H1 (cell line): ENCODE results near the gene MMD. TPM values are rescaled to one million over a fixed set of nuclear protein-coding genes. Genes with fewer than 3 reads are reported as not detected.

ENCODE experiments used
- CTCF ChIA-PET: fragments of 300-600 bp; sonication (Branson Sonifier 250); formaldehyde crosslinking; loops from one replicate; lab custom pipeline; 2021; ENCODE audit not compliant: partially characterized antibody; lab: Charles Lee
- POLR2A ChIA-PET: fragments of 300-600 bp; sonication (Branson Sonifier 250); formaldehyde crosslinking; loops from one replicate; lab custom pipeline; 2021; ENCODE audit warnings: inconsistent platforms; ENCODE audit not compliant: partially characterized antibody; lab: Charles Lee
- DNase-seq, 2 experiments: peaks; one replicate each; pipeline versions ENCODE4 v3.0.0 to v3.0.0-alpha.2; 2010 to 2022; ENCODE audit warnings: low spot score in 2 of 2, low read depth in 1 of 2, mixed read lengths in 1 of 2
- FAIRE-seq: peaks from 2 replicates; lab custom pipeline; 2011; peaks lifted over from hg19 to GRCh38; lab: Jason Lieb, UNC
- H2AFZ ChIP-seq: 2 replicates; pipeline ENCODE4 v1.8.1; 2012; ENCODE audit warnings: low read length, inconsistent platforms
- H2AK5ac ChIP-seq: 2 replicates; pipeline ENCODE4 v1.6.1; 2013; ENCODE audit warnings: low read depth, low read length
- H2BK120ac ChIP-seq: replicated peaks from 2 replicates; pipeline ENCODE3; 2013; ENCODE audit warnings: low read depth, low read length, inconsistent platforms
- H2BK12ac ChIP-seq: 2 replicates; pipeline ENCODE4 v1.6.1; 2013; ENCODE audit warnings: low read depth, low read length
- H2BK15ac ChIP-seq: 2 replicates; pipeline ENCODE4 v1.6.1; 2013; ENCODE audit warnings: low read length
- H2BK20ac ChIP-seq: 2 replicates; pipeline ENCODE4 v1.6.1; 2013; ENCODE audit warnings: low read length
- H2BK5ac ChIP-seq: 2 replicates; pipeline ENCODE4 v1.6.1; 2013; ENCODE audit warnings: low read depth, low read length
- H3K14ac ChIP-seq: 2 replicates; pipeline ENCODE4 v1.6.1; 2013; ENCODE audit warnings: inconsistent platforms; ENCODE audit not compliant: insufficient read length
- H3K18ac ChIP-seq: 2 replicates; pipeline ENCODE4 v1.6.1; 2013; ENCODE audit warnings: low read length; ENCODE audit errors: extremely low read depth
- H3K23ac ChIP-seq: 2 replicates; pipeline ENCODE4 v1.6.1; 2013; ENCODE audit warnings: inconsistent platforms; ENCODE audit not compliant: insufficient read length
- H3K23me2 ChIP-seq: 2 replicates; pipeline ENCODE4 v1.6.1; 2013; ENCODE audit warnings: low read depth, low read length
- H3K27ac ChIP-seq: 2 replicates; pipeline ENCODE4 v1.6.1; 2011; ENCODE audit warnings: low read depth, low read length, inconsistent platforms
- H3K27me3 ChIP-seq, 4 experiments: replicated peaks in 1 of 4; 1 replicate in 1 of 4; 2 replicates in 3 of 4; pipeline versions ENCODE4 v1.6.1 to v1.8.1; 2011 to 2013; ENCODE audit warnings: low read length in 3 of 4, mild to moderate bottlenecking in 3 of 4, inconsistent platforms in 2 of 4, mixed read lengths in 2 of 4, moderate library complexity in 1 of 4; ENCODE audit not compliant: control insufficient read depth in 3 of 4, insufficient read depth in 3 of 4; ENCODE audit errors: extremely low read depth in 1 of 4
- H3K36me3 ChIP-seq, 4 experiments: 2 replicates each; pipeline versions ENCODE4 v1.6.1 to v1.8.1; 2011 to 2013; ENCODE audit warnings: mild to moderate bottlenecking in 4 of 4, low read length in 3 of 4, moderate library complexity in 2 of 4, control low read depth in 1 of 4, inconsistent platforms in 1 of 4; ENCODE audit not compliant: insufficient read depth in 4 of 4, control insufficient read depth in 2 of 4
- H3K4ac ChIP-seq: replicated peaks from 2 replicates; pipeline ENCODE3; 2013; ENCODE audit warnings: low read length, low read depth, mixed read lengths, inconsistent platforms; ENCODE audit not compliant: insufficient read length
- H3K4me1 ChIP-seq, 4 experiments: replicated peaks in 1 of 4; 1 replicate in 1 of 4; 2 replicates in 3 of 4; pipeline versions ENCODE4 v1.6.1 to v1.8.1; 2011 to 2013; ENCODE audit warnings: low read length in 3 of 4, inconsistent platforms in 2 of 4, mixed read lengths in 1 of 4; ENCODE audit not compliant: insufficient read depth in 4 of 4, control insufficient read depth in 3 of 4
- H3K4me2 ChIP-seq, 2 experiments: 2 replicates each; pipeline versions ENCODE4 v1.6.1 to v1.8.1; 2011 to 2013; ENCODE audit warnings: low read depth in 2 of 2, low read length in 2 of 2, control low read depth in 1 of 2, inconsistent platforms in 1 of 2, mild to moderate bottlenecking in 1 of 2; ENCODE audit not compliant: insufficient read depth in 1 of 2
- H3K4me3 ChIP-seq, 4 experiments: fragments of 200-600, 300-600 bp in 1 of 4; sonication (generic), shearing (Covaris generic), sonication (Bioruptor Twin) in 1 of 4; 2 replicates each; pipeline versions ENCODE4 v1.5.1 to v1.8.1; 2011 to 2016; ENCODE audit warnings: low read length in 4 of 4, low read depth in 3 of 4, control low read depth in 2 of 4, inconsistent platforms in 2 of 4, mild to moderate bottlenecking in 2 of 4, mixed read lengths in 1 of 4, moderate library complexity in 1 of 4; ENCODE audit not compliant: insufficient read depth in 2 of 4; ENCODE audit errors: extremely low read depth in 1 of 4
- H3K56ac ChIP-seq: replicated peaks from 2 replicates; pipeline ENCODE3; 2013; ENCODE audit warnings: low read depth, mild to moderate bottlenecking, mixed read lengths, low read length, inconsistent platforms; ENCODE audit not compliant: insufficient read length
- H3K79me1 ChIP-seq: 2 replicates; pipeline ENCODE4 v1.6.1; 2013; ENCODE audit warnings: low read depth, low read length, control low read depth
- H3K79me2 ChIP-seq, 2 experiments: 2 replicates each; pipeline versions ENCODE4 v1.6.1 to v1.8.1; 2012 to 2013; ENCODE audit warnings: low read length in 2 of 2, mild to moderate bottlenecking in 2 of 2, inconsistent platforms in 1 of 2; ENCODE audit not compliant: insufficient read depth in 2 of 2, control insufficient read depth in 1 of 2
- H3K9ac ChIP-seq, 4 experiments: replicated peaks in 1 of 4; 1 replicate in 1 of 4; 2 replicates in 3 of 4; pipeline versions ENCODE4 v1.6.1 to v1.8.1; 2011 to 2013; ENCODE audit warnings: low read depth in 3 of 4, low read length in 3 of 4, control low read depth in 2 of 4, mild to moderate bottlenecking in 2 of 4, moderate library complexity in 2 of 4, inconsistent platforms in 1 of 4; ENCODE audit errors: extremely low read depth in 1 of 4
- H3K9me3 ChIP-seq, 2 experiments: 2 replicates each; pipeline versions ENCODE4 v1.6.1 to v1.8.1; 2012 to 2013; ENCODE audit warnings: mild to moderate bottlenecking in 2 of 2, moderate library complexity in 2 of 2, control low read depth in 1 of 2, inconsistent platforms in 1 of 2, low read depth in 1 of 2, low read length in 1 of 2, mixed read lengths in 1 of 2; ENCODE audit not compliant: insufficient read depth in 2 of 2
- H4K20me1 ChIP-seq, 2 experiments: replicated peaks in 1 of 2; 2 replicates each; pipeline versions ENCODE3 to v1.8.1; 2011 to 2013; ENCODE audit warnings: inconsistent platforms in 2 of 2, low read length in 2 of 2, mild to moderate bottlenecking in 1 of 2; ENCODE audit not compliant: insufficient read depth in 2 of 2, control insufficient read depth in 1 of 2
- H4K5ac ChIP-seq: 2 replicates; pipeline ENCODE4 v1.6.1; 2013; ENCODE audit warnings: low read length, low read depth, mixed read lengths, inconsistent platforms; ENCODE audit not compliant: insufficient read length
- H4K8ac ChIP-seq: 2 replicates; pipeline ENCODE4 v1.8.0; 2013; ENCODE audit warnings: mild to moderate bottlenecking, moderate library complexity, low read length, inconsistent platforms; ENCODE audit not compliant: insufficient read depth; ENCODE audit errors: extremely low read depth
- H4K91ac ChIP-seq: replicated peaks from 2 replicates; pipeline ENCODE3; 2013; ENCODE audit warnings: low read length, mixed read lengths, inconsistent platforms; ENCODE audit not compliant: insufficient read length
- BACH1 ChIP-seq: IDR thresholded peaks from 2 replicates; pipeline ENCODE4 v1.6.1; 2012; ENCODE audit warnings: low read length, improper control_type of control experiment
- EGR1 ChIP-seq: IDR thresholded peaks from 2 replicates; pipeline ENCODE4 v1.6.1; 2011; ENCODE audit warnings: low read depth, low read length, borderline replicate concordance
- EZH2 ChIP-seq: fragments of 200-600 bp; sonication (generic); IDR thresholded peaks from 2 replicates; pipeline ENCODE4 v1.7.1; 2012; ENCODE audit warnings: low read depth, mild to moderate bottlenecking, moderate library complexity, low read length, inconsistent platforms; ENCODE audit not compliant: severe bottlenecking
- FOSL1 ChIP-seq: IDR thresholded peaks from 2 replicates; pipeline ENCODE4 v1.6.1; 2011; ENCODE audit warnings: mild to moderate bottlenecking, low read depth, low read length, moderate library complexity; ENCODE audit not compliant: insufficient read depth
- GTF2F1 ChIP-seq: IDR thresholded peaks from 2 replicates; pipeline ENCODE4 v1.6.1; 2012; ENCODE audit warnings: low read depth, low read length, improper control_type of control experiment, borderline replicate concordance
- KDM1A ChIP-seq: fragments of 200-600, 300-600 bp; sonication (generic); IDR thresholded peaks from 2 replicates; pipeline ENCODE4 v1.7.1; 2016; ENCODE audit warnings: mild to moderate bottlenecking, low read length, borderline replicate concordance
- PHF8 ChIP-seq: fragments of 200-600 bp; sonication (generic); conservative IDR thresholded peaks from 2 replicates; pipeline ENCODE4 v1.7.1; 2012; ENCODE audit warnings: low read depth, mild to moderate bottlenecking, inconsistent platforms, low read length, moderate library complexity
- POLR2A ChIP-seq, 2 experiments: IDR thresholded peaks; 1 replicate in 1 of 2; 2 replicates in 1 of 2; pipeline ENCODE4 v1.6.1; 2011; ENCODE audit warnings: low read depth in 2 of 2, low read length in 2 of 2, mild to moderate bottlenecking in 2 of 2; ENCODE audit errors: control extremely low read depth in 1 of 2
- POU5F1 ChIP-seq: IDR thresholded peaks from 2 replicates; pipeline ENCODE4 v1.6.1; 2011; ENCODE audit warnings: low read depth, mild to moderate bottlenecking, low read length, moderate library complexity
- RBBP5 ChIP-seq: IDR thresholded peaks from 2 replicates; pipeline ENCODE4 v1.7.1; 2012; ENCODE audit warnings: low read depth, mild to moderate bottlenecking, inconsistent platforms, low read length, moderate library complexity, borderline replicate concordance
- SP4 ChIP-seq: IDR thresholded peaks from 2 replicates; pipeline ENCODE4 v1.6.1; 2012; ENCODE audit warnings: low read length, inconsistent platforms
- TCF12 ChIP-seq: IDR thresholded peaks from 2 replicates; pipeline ENCODE4 v1.6.1; 2011; ENCODE audit warnings: low read depth, mild to moderate bottlenecking, low read length
- TEAD4 ChIP-seq: IDR thresholded peaks from 2 replicates; pipeline ENCODE4 v1.6.1; 2012; ENCODE audit warnings: low read depth, low read length, inconsistent platforms, mixed read lengths
- WGBS, 2 experiments: shearing (Covaris generic) in 1 of 2; methylation state at CpG; one replicate each; pipeline versions ENCODE4 v1.1.6 to v1.1.7; 2013 to 2015; ENCODE audit warnings: low lambda C conversion rate in 2 of 2, mixed read lengths in 2 of 2, inconsistent platforms in 1 of 2, low coverage in 1 of 2, missing lambda C conversion rate in 1 of 2; ENCODE audit not compliant: insufficient replicate concordance in 2 of 2, insufficient coverage in 1 of 2, insufficient read length in 1 of 2; ENCODE audit errors: extremely low coverage in 1 of 2, missing lambda C conversion rate in 1 of 2; 5-methylcytosine and 5-hydroxymethylcytosine counted together
- polyA plus RNA-seq, 7 experiments: library from polyadenylated mRNA; depleted of rRNA in 3 of 7; stranded (reverse) in 5 of 7; unstranded in 2 of 7; fragments of >200 nt in 5 of 7; fragments of 200-250 nt in 2 of 7; gene quantifications; 1 replicate in 5 of 7; 2 replicates in 1 of 7; 4 replicates in 1 of 7; pipeline versions ENCODE4 v1.2.1 to v1.2.3, GENCODE V29; 2011 to 2013; ENCODE audit warnings: missing spikeins in 2 of 7, mixed read lengths in 2 of 7
- total RNA-seq: library from RNA; stranded (reverse); fragmentation: NEBNext Ultra II Directional; extraction: Animal tissue kit (Norgen Biotek cat#: 25700); gene quantifications from 2 replicates; pipeline ENCODE4 v1.2.1, GENCODE V29; 2021

The MMD gene
- total and polyA plus RNA-seq, 2 of the 8 experiments (the other 6 are each of a cell fraction or from before 2014, with no cell fraction given) = 28.2 to 37.8 TPM

GRCh38 chr17:55435408-55435807, 13.8 kb upstream of the MMD start:
- H2BK120ac ChIP-seq = no peak overlapping the region
- TF ChIP-seq RBBP5 = no peak
- TF ChIP-seq POLR2A (IDR thresholded peaks at IDR 0.05; ENCODE audit: control extremely low read depth in 1 of 2, low read depth in 2 of 2, low read length in 2 of 2) = no peak
- TF ChIP-seq TCF12 = no peak
- no peak for TF ChIP-seq PHF8
- TF ChIP-seq BACH1 = no peak
- TF ChIP-seq SP4 = no peak
- no peak for TF ChIP-seq KDM1A
- TF ChIP-seq FOSL1 = no peak
- no peak for TF ChIP-seq EZH2
- no peak for TF ChIP-seq POU5F1
- TF ChIP-seq TEAD4 = no peak
- TF ChIP-seq GTF2F1 = no peak
- TF ChIP-seq EGR1 = no peak
- TF ChIP-seq, all 59 proteins: peak for 0
- 80% methylated on average over 4 of the region's 4 CpGs; no CpG with 5 or more reads in 1 of the 2 experiments for WGBS, 2 experiments
- H2BK12ac ChIP-seq = no peak overlapping the region
- H2BK15ac ChIP-seq = no peak overlapping the region
- H3K23ac ChIP-seq = no peak overlapping the region
- H3K36me3 ChIP-seq = no peaks in the 10 kb centered on the region
- H3K27ac ChIP-seq = no peak overlapping the region
- FAIRE-seq (no peak), DNase-seq (no peak)
- H3K79me1 ChIP-seq = no peaks in the 10 kb centered on the region
- H3K56ac ChIP-seq = no peak overlapping the region
- H3K23me2 ChIP-seq = no peaks in the 10 kb centered on the region
- H3K79me2 ChIP-seq = no peaks in the 10 kb centered on the region
- no peak overlapping the region for H3K18ac ChIP-seq
- no peak overlapping the region for H2AFZ ChIP-seq
- ChIA-PET CTCF (interaction anchor here (1.0 kb wide), 1 partner anchor 14 kb away, joined by 3 read pairs; no protein-coding TSS in a partner anchor), POLR2A (interaction anchor here (1.0 kb wide), 1 partner anchor 14 kb away, joined by 5 read pairs; the partner anchor contains the start of gene MMD)
- H3K4me3 ChIP-seq = no peak overlapping the region
- H4K91ac ChIP-seq = no peak overlapping the region
- no peak overlapping the region for H2AK5ac ChIP-seq
- no peak overlapping the region for H4K8ac ChIP-seq
- no peaks in the 10 kb centered on the region for H3K9me3 ChIP-seq
- no peak overlapping the region for H2BK20ac ChIP-seq
- no peak overlapping the region for H4K5ac ChIP-seq
- H4K20me1 ChIP-seq = no peaks in the 10 kb centered on the region
- no peak overlapping the region for H3K4me2 ChIP-seq
- no peak overlapping the region for H2BK5ac ChIP-seq
- no peak overlapping the region for H3K9ac ChIP-seq
- H3K4ac ChIP-seq = no peak overlapping the region
- no peaks in the 10 kb centered on the region for H3K4me1 ChIP-seq
- H3K27me3 ChIP-seq = no peaks in the 10 kb centered on the region
- no peak overlapping the region for H3K14ac ChIP-seq
